Stimulated activated CD4-positive, alpha-beta T cell treated with anti-CD3 and anti-CD28 coated beads, TNF-alpha, amount 100 ng/mL, for 4 hours (primary cell): ENCODE data around the gene HCK.

Experiments used
- DNase-seq, 3 experiments: peaks; one replicate each; pipeline ENCODE4 v3.0.0-alpha.2; 2020; ENCODE audit warnings: low read depth in 3 of 3

The HCK gene

DNA sequence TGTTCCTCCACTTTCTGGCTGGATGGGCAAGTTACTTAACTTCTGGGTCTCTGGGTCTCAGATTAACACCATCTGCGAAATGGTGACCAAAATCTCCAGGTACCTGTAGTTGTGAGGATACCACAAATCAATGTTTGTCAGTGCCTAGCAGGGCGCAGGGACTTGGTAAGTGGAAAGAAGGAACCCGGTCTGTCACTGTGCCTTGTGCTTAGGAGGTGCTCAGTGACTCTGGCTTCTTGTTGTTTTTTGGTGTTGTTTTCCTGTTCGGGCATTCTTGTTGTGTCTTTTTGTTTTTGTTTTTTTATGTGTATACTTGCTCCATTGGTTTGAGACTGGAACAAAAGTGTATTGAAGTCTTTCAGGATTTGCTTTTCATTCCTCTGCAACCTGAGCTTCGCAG, 75.3 kb downstream of the HCK start:
- DNase-seq: no peak

DNA sequence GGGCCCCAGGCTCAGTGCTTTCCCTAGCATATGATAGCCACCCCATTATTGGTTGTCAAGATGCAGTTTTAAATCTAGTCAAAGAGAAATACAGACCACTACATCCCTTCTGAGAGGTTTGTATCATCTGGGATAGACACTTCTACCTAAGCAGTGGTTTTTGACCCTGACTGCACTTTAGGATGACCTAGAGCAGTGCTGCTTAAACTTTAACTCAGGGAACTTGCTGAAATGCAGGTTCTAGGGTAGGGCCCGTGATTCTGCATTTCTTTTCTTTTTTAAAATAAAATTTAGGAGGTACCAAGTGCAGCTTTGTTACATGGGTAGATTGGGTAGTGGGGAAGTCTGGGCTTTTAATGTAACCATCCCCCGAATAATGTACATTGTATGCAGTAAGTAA, 76.1 kb downstream of the HCK start:
- no peak for DNase-seq

DNA sequence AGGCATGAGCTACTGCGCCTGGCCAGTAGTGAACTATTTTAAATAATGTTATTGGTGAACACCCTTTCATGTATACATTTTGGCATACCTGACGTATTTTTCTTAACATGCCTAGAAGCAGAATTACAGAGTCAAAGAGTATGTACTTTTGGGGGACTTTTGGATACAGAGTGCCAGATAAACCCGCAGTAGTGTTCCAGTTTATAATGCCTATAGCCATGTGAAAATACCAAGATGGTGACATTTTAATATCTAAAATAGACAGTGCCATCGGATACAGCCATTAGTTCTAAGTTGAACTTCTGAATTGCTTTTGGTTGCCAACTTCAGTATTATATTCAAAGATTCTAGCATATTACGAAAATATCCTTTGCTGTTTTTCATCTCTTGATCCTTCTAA, 77.8 kb downstream of the HCK start:
- no peak for DNase-seq

DNA sequence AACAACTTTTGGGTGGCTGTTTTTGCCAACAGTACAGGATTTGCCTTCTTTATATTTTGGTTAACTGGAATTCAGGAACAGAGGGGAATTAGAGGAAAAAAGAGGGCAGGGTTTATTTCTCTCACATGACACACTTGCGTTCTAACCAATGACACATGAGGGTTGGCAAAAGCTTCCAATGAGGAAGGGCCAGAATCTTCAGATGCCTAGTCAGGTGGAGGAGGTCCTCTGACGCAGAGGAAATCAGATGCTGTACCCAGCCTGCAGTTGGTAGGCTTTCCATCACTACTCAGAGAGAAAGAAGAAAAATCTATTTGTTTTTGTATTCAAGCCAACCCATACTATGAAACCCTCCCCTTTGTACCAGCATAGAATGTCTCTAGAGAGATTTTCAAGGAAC, 78.3 kb downstream of the HCK start:
- DNase-seq: no peak

DNA sequence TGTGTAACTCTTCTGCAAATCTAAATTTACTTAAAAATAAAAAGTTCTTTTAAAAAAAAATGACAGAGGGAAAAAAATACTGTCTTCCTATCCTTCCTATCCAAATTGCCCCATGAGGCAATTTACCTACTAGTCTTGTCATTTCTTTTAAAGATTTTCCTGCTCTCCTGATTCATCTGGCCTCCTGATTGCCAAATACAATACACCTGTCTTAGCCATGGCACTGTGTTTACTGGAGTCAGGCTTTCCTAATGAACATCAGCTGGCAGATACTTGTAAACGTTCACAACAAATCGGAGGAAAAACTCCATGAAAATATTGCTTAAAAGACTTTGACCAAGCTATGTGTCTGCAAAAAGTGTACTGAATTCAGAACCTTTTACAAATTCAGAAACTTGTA, 78.9 kb downstream of the HCK start:
- DNase-seq: no peak

DNA sequence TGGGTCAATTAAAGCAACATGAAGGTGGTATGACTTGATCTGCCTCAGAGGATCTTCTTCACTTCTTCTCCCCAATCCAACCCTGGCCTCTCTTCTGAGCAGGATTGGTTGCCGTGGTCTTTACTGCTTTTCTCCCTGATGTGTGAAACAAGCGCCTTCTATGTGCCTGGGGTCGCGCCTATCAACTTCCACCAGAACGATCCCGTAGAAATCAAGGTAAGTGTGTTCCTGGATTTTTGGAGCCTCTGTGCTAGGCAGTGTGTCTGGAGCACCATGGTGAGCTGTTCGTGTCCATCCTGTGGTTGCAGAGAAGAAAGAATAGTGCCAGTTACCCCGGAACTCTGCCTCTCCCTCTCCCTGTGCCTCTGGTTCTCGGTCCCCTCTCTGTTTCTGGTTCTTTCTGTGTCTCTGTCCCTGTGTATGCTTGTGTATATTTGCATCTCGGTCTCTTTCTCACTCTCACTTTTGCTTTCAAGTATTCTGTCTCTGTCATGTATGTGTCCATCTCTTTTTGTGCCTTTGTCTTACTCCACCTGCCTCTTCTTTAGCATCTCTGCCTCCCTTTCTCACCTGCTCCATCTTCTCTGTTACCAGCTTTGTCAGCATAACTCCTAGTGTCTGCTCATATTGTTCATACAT, 81.0 kb downstream of the HCK start:
- DNase-seq: no peak

DNA sequence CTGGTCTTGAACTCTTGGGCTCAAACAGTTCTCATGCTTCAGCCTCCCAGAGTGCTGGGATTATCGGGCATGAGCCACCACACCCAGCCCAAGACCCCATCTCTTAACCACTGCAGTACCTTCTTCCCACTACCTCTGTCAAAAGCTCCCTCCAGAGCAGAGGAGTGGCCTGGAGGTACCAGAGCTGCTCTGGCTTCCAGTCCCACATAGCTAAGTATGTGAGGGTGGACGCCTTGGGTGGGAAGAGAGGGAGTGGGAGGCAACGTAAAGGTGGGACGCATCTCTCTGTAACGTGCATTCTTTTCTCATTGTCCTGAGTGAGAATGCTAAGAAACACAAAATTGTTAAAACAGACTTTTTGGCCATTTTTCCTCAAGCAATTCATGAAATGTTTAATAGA, 82.0 kb downstream of the HCK start:
- DNase-seq: no peak

DNA sequence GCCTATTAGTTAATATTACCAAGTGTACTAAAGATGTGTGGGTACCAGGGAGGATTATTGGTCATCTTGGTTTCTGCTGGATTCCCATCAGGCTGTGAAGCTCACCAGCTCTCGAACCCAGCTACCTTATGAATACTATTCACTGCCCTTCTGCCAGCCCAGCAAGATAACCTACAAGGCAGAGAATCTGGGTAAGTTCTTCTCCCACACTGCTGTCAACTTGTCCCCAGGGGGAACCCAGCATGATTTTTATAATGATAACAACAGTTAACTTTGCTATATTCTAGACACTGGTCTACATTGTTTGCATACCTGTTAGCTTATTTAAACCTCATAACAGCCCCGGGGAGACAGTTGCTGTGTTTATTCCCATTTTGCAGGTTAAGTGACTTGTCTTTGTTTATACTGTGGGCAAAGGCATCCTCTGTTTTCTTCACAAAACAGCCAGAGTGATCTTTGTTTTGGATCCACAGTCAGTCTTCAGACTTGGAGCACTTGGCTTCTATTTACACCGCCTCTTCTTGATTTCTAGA, 84.0 kb downstream of the HCK start:
- no peak for DNase-seq

DNA sequence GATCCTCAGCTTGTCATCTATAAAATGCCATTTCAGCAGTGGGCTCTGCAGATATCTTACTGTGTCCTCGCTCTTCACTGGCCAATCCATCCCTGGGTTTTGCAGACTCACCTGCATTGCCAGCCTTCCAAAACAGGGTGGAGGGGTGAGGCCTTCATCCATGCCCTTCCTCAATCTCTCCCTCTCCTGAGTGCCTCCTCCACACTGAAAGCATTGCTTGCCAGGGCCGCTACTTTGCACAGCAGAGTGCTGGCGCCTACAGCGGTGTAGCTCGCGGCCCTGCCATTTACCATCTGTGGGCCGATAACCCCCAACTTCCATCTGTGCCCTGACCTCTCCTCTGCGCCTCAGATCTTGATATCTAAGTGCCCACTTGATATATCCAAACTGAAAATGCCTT, 86.9 kb downstream of the HCK start:
- DNase-seq: no peak

DNA sequence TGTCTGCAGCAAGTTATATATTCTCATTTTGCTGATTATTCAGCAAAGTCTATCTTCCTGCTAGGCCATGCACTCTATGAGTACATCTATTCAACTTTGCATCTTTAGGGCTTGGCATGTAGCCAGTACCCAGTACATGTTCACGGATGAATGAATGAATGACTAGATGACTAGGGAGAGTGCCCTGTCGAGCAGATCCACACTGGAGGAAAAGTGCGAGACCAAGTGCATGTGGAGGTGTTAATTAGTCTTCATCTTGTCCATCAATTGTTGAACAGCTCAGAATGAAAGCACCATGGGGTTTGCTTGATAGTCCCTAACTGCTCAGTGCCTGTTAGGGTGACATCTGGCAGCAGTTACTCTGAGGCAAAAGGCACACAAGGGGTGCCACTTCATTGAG, 87.9 kb downstream of the HCK start:
- no peak for DNase-seq

DNA sequence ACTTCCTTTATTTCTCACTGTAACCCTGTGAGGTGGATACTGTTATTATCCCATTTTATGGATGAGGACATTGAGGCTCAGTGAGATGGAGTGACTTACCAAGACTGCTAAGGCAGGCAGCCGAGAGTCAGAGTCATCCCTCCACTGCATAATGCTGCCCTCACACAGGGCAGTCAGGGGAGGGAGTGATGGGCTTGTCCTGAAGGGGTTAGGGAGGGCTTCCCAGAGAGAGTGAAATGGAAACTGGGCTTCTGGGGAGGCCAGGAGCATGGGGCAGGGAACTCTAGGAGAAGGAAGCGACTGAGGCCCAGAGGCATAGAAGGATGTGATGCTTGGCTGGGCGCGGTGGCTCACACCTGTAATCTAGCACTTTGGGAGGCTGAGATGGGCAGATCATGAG, 88.6 kb downstream of the HCK start:
- no peak for DNase-seq

DNA sequence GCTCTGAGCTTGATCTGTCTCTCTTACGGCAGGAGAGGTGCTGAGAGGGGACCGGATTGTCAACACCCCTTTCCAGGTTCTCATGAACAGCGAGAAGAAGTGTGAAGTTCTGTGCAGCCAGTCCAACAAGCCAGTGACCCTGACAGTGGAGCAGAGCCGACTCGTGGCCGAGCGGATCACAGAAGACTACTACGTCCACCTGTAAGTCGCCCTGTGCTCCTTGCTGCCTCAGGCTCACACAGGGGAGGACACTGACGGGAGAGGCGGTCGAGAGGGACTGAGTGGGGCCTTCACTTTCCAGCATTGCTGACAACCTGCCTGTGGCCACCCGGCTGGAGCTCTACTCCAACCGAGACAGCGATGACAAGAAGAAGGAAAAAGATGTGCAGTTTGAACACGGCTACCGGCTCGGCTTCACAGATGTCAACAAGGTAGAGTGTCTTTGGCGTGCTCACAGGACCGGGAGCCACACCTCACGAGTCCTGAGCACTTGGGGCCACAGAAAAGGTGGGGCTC, 89.5 kb downstream of the HCK start:
- no peak for DNase-seq

DNA sequence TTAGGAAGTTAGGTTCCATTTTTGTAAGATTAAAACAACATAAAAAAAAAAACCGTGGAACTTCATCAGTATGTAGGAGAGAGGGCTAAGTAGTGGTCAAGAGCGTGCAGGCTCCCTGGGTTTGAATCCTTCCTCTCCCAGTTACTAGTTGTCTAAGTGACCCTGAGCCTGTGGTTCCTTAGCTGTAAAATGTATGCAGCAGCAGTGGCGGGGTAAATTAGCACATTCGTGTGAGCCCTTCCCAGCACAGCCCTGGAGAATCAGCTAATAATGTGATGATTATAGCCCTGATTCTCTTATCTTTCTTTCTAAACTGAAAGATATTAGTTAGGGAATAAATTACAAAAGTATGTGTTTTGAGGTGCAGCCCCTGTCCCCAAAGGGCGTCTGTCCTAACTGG, 90.0 kb downstream of the HCK start:
- DNase-seq: no peak

DNA sequence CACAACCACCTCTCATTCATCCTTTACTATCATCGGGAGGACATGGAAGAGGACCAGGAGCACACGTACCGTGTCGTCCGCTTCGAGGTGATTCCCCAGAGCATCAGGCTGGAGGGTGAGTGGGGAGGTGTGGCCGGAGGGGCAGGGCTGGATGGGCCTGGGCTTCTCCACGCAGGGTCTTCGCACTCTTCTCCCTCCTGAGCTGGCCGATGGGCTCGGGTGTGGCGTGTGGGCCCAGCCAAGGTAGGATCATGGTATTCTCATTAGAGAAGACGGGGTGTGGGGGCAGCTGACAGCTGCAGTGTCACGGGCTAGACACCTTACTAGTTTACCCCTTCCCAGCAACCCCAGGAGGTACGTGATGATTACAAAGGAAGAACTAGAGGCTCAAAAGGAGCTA, 90.9 kb downstream of the HCK start:
- no peak for DNase-seq

DNA sequence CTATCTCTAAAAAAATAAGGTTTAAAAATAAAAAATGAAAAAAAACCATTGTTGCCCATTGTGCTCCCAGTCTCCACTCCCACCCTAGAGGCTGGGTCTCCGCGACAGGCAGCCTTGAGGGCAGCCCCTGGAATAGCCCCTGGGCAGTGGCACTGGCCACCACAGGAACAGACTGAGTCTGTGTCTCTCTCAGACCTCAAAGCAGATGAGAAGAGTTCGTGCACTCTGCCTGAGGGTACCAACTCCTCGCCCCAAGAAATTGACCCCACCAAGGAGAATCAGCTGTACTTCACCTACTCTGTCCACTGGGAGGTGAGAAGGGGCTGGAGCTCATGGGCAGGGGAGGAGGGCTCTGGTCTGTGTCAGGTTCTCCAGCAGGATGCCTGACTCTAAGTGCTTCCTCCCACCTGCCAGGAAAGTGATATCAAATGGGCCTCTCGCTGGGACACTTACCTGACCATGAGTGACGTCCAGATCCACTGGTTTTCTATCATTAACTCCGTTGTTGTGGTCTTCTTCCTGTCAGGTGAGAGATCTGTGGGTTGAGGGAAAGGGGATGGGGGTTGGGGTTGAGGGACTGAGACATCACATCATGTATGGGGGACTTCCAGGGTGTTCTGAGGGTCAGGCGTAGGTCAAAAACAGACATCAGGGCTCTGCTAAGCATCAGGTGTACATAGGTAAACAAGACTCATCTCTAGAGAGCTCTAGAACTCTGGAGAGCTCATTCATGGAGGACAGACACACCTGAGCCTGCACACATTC, 93.0 kb downstream of the HCK start:
- no peak for DNase-seq

DNA sequence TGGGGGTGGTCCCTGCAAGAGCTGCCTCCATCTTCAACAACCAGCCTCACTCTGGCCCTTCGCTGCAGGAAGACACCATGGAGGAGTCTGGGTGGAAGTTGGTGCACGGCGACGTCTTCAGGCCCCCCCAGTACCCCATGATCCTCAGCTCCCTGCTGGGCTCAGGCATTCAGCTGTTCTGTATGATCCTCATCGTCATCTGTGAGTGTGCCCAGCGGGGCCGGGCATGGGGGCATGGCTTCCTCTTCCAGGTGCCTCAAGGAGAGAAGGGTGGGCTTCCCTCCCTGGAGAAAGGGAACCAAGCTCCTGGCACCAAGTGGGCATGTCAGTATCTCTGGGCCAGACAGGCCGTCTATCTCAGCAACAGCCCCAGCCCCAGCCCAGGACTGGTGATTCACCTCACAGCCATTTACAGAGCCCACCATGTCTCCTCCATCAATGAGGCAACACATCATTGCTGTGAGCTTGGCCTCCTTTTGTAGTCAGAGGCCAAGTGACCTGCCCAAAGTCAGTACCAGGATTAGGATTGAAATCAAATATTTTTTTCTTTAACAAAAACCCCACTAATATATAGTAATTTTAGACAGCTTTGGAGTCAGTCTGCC, 97.6 kb downstream of the HCK start:
- DNase-seq: no peak

DNA sequence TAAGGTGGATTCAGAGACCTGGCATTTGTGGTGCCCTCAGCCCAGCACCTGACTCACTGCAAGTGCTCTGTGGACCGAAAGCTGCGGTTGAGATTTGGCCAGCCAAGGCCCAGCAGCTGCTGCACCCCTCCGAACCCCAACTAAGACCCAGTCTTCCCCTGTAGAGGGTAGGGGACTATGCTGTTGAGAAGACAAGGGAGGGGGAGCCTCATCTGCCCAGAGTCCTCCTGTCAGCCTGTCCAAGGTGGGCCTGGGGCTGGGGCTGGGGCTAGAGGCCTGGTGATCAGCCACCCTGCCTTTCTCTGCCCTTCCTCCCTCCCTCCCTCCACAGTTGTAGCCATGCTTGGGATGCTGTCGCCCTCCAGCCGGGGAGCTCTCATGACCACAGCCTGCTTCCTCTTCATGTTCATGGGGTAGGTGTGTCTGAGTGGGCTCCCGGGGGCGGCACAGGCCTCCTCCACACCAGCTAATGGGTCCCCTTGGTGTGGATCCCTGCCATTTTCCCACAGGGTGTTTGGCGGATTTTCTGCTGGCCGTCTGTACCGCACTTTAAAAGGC, 98.3 kb downstream of the HCK start:
- no peak for DNase-seq
